IMR-90 (cell line): ENCODE measurements around the gene SHLD1.
"Not testable (repeated sequence)": the region's sequence is repeated elsewhere in the genome, so short reads cannot be mapped to it uniquely, and the experiment has no call there.

Experiments
- BHLHE40 ChIP-seq: fragments of 150-350 bp; IDR thresholded peaks from 2 replicates; pipeline ENCODE4 v1.6.1; 2016; ENCODE audit warnings: mild to moderate bottlenecking, low read depth, low read length
- CEBPB ChIP-seq: IDR thresholded peaks from 2 replicates; pipeline ENCODE4 v1.6.1; 2012; ENCODE audit warnings: low read depth, low read length, improper control_type of control experiment
- CHD1 ChIP-seq: IDR thresholded peaks from 2 replicates; pipeline ENCODE4 v1.6.1; 2012; ENCODE audit warnings: low read depth, low read length, improper control_type of control experiment
- CTCF ChIP-seq: conservative IDR thresholded peaks from 2 replicates; pipeline ENCODE4 v1.5.1; 2012; ENCODE audit warnings: mild to moderate bottlenecking, low read depth, low read length, improper control_type of control experiment
- ELK1 ChIP-seq: fragments of 150-350 bp; IDR thresholded peaks from 2 replicates; pipeline ENCODE4 v1.6.1; 2016; ENCODE audit warnings: low read depth, mild to moderate bottlenecking, low read length, moderate library complexity, borderline replicate concordance
- MAFK ChIP-seq: IDR thresholded peaks from 2 replicates; pipeline ENCODE4 v1.6.1; 2012; ENCODE audit warnings: low read depth, low read length, improper control_type of control experiment
- MAZ ChIP-seq: IDR thresholded peaks from 2 replicates; pipeline ENCODE4 v1.6.1; 2012; ENCODE audit warnings: low read depth, mild to moderate bottlenecking, low read length, improper control_type of control experiment, moderate library complexity, borderline replicate concordance
- MXI1 ChIP-seq: IDR thresholded peaks from 2 replicates; pipeline ENCODE4 v1.6.1; 2012; ENCODE audit warnings: low read depth, mild to moderate bottlenecking, low read length, moderate library complexity, borderline replicate concordance
- NFE2L2 ChIP-seq: fragments of 150-350 bp; IDR thresholded peaks from 2 replicates; pipeline ENCODE4 v1.6.1; 2016; ENCODE audit warnings: low read depth, mild to moderate bottlenecking, low read length
- POLR2A ChIP-seq: IDR thresholded peaks from 2 replicates; pipeline ENCODE4 v1.6.1; 2012; ENCODE audit warnings: mild to moderate bottlenecking, low read depth, low read length
- RAD21 ChIP-seq: IDR thresholded peaks from 2 replicates; pipeline ENCODE4 v1.6.1; 2012; ENCODE audit warnings: low read length, improper control_type of control experiment
- RFX5 ChIP-seq: IDR thresholded peaks from 2 replicates; pipeline ENCODE4 v1.8.0; 2012; ENCODE audit warnings: low read depth, mild to moderate bottlenecking, low read length, moderate library complexity
- SMC3 ChIP-seq: fragments of 150-350 bp; IDR thresholded peaks from 2 replicates; pipeline ENCODE4 v1.6.1; 2016; ENCODE audit warnings: low read depth, mild to moderate bottlenecking, antibody characterized with exemption, low read length, moderate library complexity
- USF2 ChIP-seq: fragments of 150-350 bp; IDR thresholded peaks from 2 replicates; pipeline ENCODE4 v1.6.1; 2017; ENCODE audit warnings: mild to moderate bottlenecking, antibody characterized with exemption, low read length, low read depth

GRCh38 chr20:5749512-5749951 lies 669 bp upstream of the SHLD1 start:
- not testable (repeated sequence) for TF ChIP-seq BHLHE40, CTCF, RFX5, POLR2A, CEBPB, RAD21, MAFK, SMC3, ELK1, CHD1, NFE2L2, USF2, MAZ, MXI1
